Measurements from ENCODE around the gene IREB2.

The IREB2 gene

GRCh38 chr15:78437107-78437761 is 782 bp upstream of the IREB2 start:
- no peak for DNase-seq (ENCODE audit: low read depth, low spot score)

GRCh38 chr15:78438619-78439285 is 736 bp downstream of the IREB2 start:
- no peak for DNase-seq (ENCODE audit: low read depth, low spot score)

- DNase-seq (ENCODE audit: low read depth, low spot score): no peak
Observed at GRCh38 chr15:78440375-78441373, 2.7 kb downstream of the IREB2 start.

GRCh38 chr15:78444255-78444654 is 6.2 kb downstream of the IREB2 start:
- no peak for DNase-seq (ENCODE audit: low read depth, low spot score)

GRCh38 chr15:78445875-78446274 is 7.9 kb downstream of the IREB2 start:
- DNase-seq (ENCODE audit: low read depth, low spot score): no peak

- no peak for DNase-seq (ENCODE audit: low read depth, low spot score)
Observed at GRCh38 chr15:78446551-78446950, 8.5 kb downstream of the IREB2 start.

GRCh38 chr15:78448441-78449219 is 10.6 kb downstream of the IREB2 start:
- DNase-seq (ENCODE audit: low read depth, low spot score): no peak

GRCh38 chr15:78449220-78449999 is 11.4 kb downstream of the IREB2 start:
- no peak for DNase-seq (ENCODE audit: low read depth, low spot score)

GRCh38 chr15:78450285-78450858 is 12.4 kb downstream of the IREB2 start:
- DNase-seq (ENCODE audit: low read depth, low spot score): no peak

- no peak for DNase-seq (ENCODE audit: low read depth, low spot score)
Observed at GRCh38 chr15:78452485-78452884, 14.5 kb downstream of the IREB2 start.

- DNase-seq (ENCODE audit: low read depth, low spot score): no peak
Observed at GRCh38 chr15:78453447-78453846, 15.4 kb downstream of the IREB2 start.

GRCh38 chr15:78454992-78455391 is 17.0 kb downstream of the IREB2 start:
- DNase-seq (ENCODE audit: low read depth, low spot score): no peak

GRCh38 chr15:78455749-78456148 is 17.7 kb downstream of the IREB2 start:
- no peak for DNase-seq (ENCODE audit: low read depth, low spot score)

- no peak for DNase-seq (ENCODE audit: low read depth, low spot score)
Observed at GRCh38 chr15:78456426-78456825, 18.4 kb downstream of the IREB2 start.

- no peak for DNase-seq (ENCODE audit: low read depth, low spot score)
Observed at GRCh38 chr15:78457101-78457500, 19.1 kb downstream of the IREB2 start.

GRCh38 chr15:78460737-78461136 is 22.7 kb downstream of the IREB2 start:
- no peak for DNase-seq (ENCODE audit: low read depth, low spot score)

- DNase-seq (ENCODE audit: low read depth, low spot score): no peak
Observed at GRCh38 chr15:78461171-78461888, 23.3 kb downstream of the IREB2 start.

GRCh38 chr15:78469031-78469430 is 31.0 kb downstream of the IREB2 start:
- DNase-seq (ENCODE audit: low read depth, low spot score): no peak

GRCh38 chr15:78477295-78477694 is 39.3 kb downstream of the IREB2 start:
- DNase-seq (ENCODE audit: low read depth, low spot score): no peak

GRCh38 chr15:78479650-78480049 is 41.6 kb downstream of the IREB2 start:
- no peak for DNase-seq (ENCODE audit: low read depth, low spot score)

All from activated CD4-positive, CD25-positive, alpha-beta regulatory T cell treated with anti-CD3 and anti-CD28 coated beads, Interleukin-2, amount 50 U/mL, for 16 hours (primary cell).